GM12878 (cell line): ENCODE data around the gene WASHC2A. TPM values are rescaled to one million over a fixed set of nuclear protein-coding genes. Genes with fewer than 3 reads are reported as not detected.
"Not testable (repeated sequence)": the region's sequence is repeated elsewhere in the genome, so short reads cannot be mapped to it uniquely, and the experiment has no call there.

Experiments used
- ATAC-seq: fragments of 200-7000 bp; cut with Tn5 transposase; 3 replicates; pipeline ENCODE4 v1.9.1; 2020; ENCODE audit warnings: mild to moderate bottlenecking, moderate library complexity
- BruUV-seq: library from RNA; stranded (reverse); fragments of 400-500 nt; replicated peaks from 2 replicates; lab custom pipeline; 2021; lab: Mats Ljungman, UMichigan
- CTCF ChIA-PET: fragments of 300-600 bp; sonication (Branson Sonifier 250); formaldehyde crosslinking; extraction: SDS; loops from one replicate; lab custom pipeline; 2021; ENCODE audit warnings: inconsistent platforms; lab: Yijun Ruan, JAX
- POLR2A ChIA-PET: fragments of 350-600 bp; formaldehyde crosslinking; extraction: SDS; loops from one replicate; lab custom pipeline; 2021; ENCODE audit warnings: inconsistent platforms; lab: Charles Lee
- RAD21 ChIA-PET: fragments of 300-600 bp; sonication (Branson Sonifier 250); formaldehyde crosslinking; loops from one replicate; lab custom pipeline; 2023; ENCODE audit warnings: antibody characterized with exemption; ENCODE audit not compliant: unreplicated experiment; lab: Charles Lee
- SMC1A ChIA-PET: fragments of 300-600 bp; sonication (Branson Sonifier 250); formaldehyde crosslinking; loops from one replicate; lab custom pipeline; 2023; ENCODE audit not compliant: unreplicated experiment, uncharacterized antibody; lab: Charles Lee
- DNase-seq: peaks from one replicate; pipeline ENCODE4 v3.0.0-alpha.2; 2011; ENCODE audit warnings: low read depth, low spot score
- FAIRE-seq: peaks from 3 replicates; lab custom pipeline; 2011; peaks lifted over from hg19 to GRCh38; lab: Jason Lieb, UNC
- H2AFZ ChIP-seq: 2 replicates; pipeline ENCODE4 v1.6.0; 2011; ENCODE audit warnings: low read depth, low read length, control low read depth; ENCODE audit not compliant: control insufficient read depth
- H3K27ac ChIP-seq: 2 replicates; pipeline ENCODE4 v1.5.1; 2011; ENCODE audit warnings: control low read depth; ENCODE audit not compliant: control insufficient read depth, insufficient read depth
- H3K27me3 ChIP-seq, 2 experiments: replicated peaks in 1 of 2; 2 replicates each; pipeline versions ENCODE4 v1.6.0 to v1.6.1; 2011; ENCODE audit warnings: low read length in 1 of 2; ENCODE audit not compliant: control insufficient read depth in 2 of 2, insufficient read depth in 2 of 2
- H3K36me3 ChIP-seq, 2 experiments: 2 replicates each; pipeline ENCODE4 v1.5.1; 2011; ENCODE audit warnings: low read length in 1 of 2; ENCODE audit not compliant: control insufficient read depth in 2 of 2, insufficient read depth in 2 of 2
- H3K4me1 ChIP-seq: 2 replicates; pipeline ENCODE4 v1.6.1; 2011; ENCODE audit warnings: mild to moderate bottlenecking, low read length, moderate library complexity, mixed read lengths; ENCODE audit not compliant: control insufficient read depth, insufficient read depth
- H3K4me2 ChIP-seq: 2 replicates; pipeline ENCODE4 v1.6.0; 2011; ENCODE audit warnings: control low read depth; ENCODE audit not compliant: control insufficient read depth, insufficient read depth
- H3K4me3 ChIP-seq: fragments of 200-600 bp; sonication (generic); 2 replicates; pipeline ENCODE4 v1.5.1; 2016
- H3K79me2 ChIP-seq: 2 replicates; pipeline ENCODE4 v1.6.0; 2011; ENCODE audit warnings: low read length; ENCODE audit not compliant: control insufficient read depth, insufficient read depth
- H3K9ac ChIP-seq: 2 replicates; pipeline ENCODE4 v1.8.0; 2011; ENCODE audit warnings: low read length, control low read depth, mixed read lengths; ENCODE audit not compliant: control insufficient read depth, insufficient read depth
- H3K9me3 ChIP-seq: replicated peaks from 3 replicates; pipeline ENCODE4 v1.5.1; 2011; ENCODE audit warnings: mild to moderate bottlenecking, low read length; ENCODE audit not compliant: control insufficient read depth, insufficient read depth
- H4K20me1 ChIP-seq: 2 replicates; pipeline ENCODE4 v1.6.0; 2011; ENCODE audit not compliant: control insufficient read depth, insufficient read depth
- BCL11A ChIP-seq: IDR thresholded peaks from 2 replicates; pipeline ENCODE4 v1.6.1; 2011; ENCODE audit warnings: low read depth, low read length
- ETV6 ChIP-seq, 2 experiments: fragments of 450-650 bp in 1 of 2; IDR thresholded peaks in 1 of 2; conservative IDR thresholded peaks in 1 of 2; 2 replicates each; pipeline ENCODE4 v1.6.1; 2014; ENCODE audit warnings: antibody characterized with exemption in 1 of 2, borderline replicate concordance in 1 of 2, low read depth in 1 of 2, mild to moderate bottlenecking in 1 of 2, moderate library complexity in 1 of 2
- NFYA ChIP-seq: IDR thresholded peaks from 2 replicates; pipeline ENCODE4 v1.6.1; 2011; ENCODE audit warnings: low read depth, mild to moderate bottlenecking, low read length, improper control_type of control experiment, borderline replicate concordance
- NR2C2 ChIP-seq: IDR thresholded peaks from 2 replicates; pipeline ENCODE4 v1.6.1; 2011; ENCODE audit warnings: borderline replicate concordance, low read depth; ENCODE audit not compliant: control insufficient read depth, insufficient read length
- SKIL ChIP-seq: fragments of 450-650 bp; IDR thresholded peaks from 2 replicates; pipeline ENCODE4 v1.6.1; 2017; ENCODE audit warnings: mild to moderate bottlenecking, low read depth, inconsistent platforms; ENCODE audit not compliant: poor library complexity, severe bottlenecking
- WGBS: methylation state at CpG from one replicate; pipeline ENCODE4 v1.1.6; 2016; ENCODE audit warnings: low lambda C conversion rate; ENCODE audit not compliant: insufficient replicate concordance, insufficient coverage; ENCODE audit errors: missing lambda C conversion rate; 5-methylcytosine and 5-hydroxymethylcytosine counted together
- in situ Hi-C: fragments of 300-500 bp; cut with MboI; formaldehyde crosslinking; loops from 9 replicates; pipeline ENCODE4 v1.14.3; 2018; ENCODE audit warnings: mixed read lengths
- intact Hi-C: fragments of 100-400 bp; cut with micrococcal nuclease; formaldehyde crosslinking; loops from one replicate; pipeline ENCODE4 v1.14.2; 2022; ENCODE audit not compliant: unreplicated experiment
- polyA plus RNA-seq, 11 experiments: library from polyadenylated mRNA; depleted of rRNA in 4 of 11; unstranded in 6 of 11; stranded (reverse) in 5 of 11; fragments of >200 nt; fragmentation: Nextera tagmentation in 4 of 11; fragmentation: Illumina TruSeq in 1 of 11; extraction: Ambion mirVana in 4 of 11; extraction: Trizol in 1 of 11; gene quantifications; 1 replicate in 1 of 11; 2 replicates in 10 of 11; pipeline versions ENCODE4 v1.2.1 to v1.2.3, GENCODE V29; 2011 to 2016; ENCODE audit warnings: inconsistent platforms in 2 of 11, missing spikeins in 2 of 11, low read depth in 1 of 11
- total RNA-seq, 4 experiments: library from RNA; depleted of rRNA in 3 of 4; stranded (reverse); fragments of >200 nt in 3 of 4; fragmentation: Illumina TruSeq in 1 of 4; extraction: Trizol in 1 of 4; gene quantifications; 2 replicates each; pipeline versions ENCODE4 v1.2.1 to v1.2.3, GENCODE V29; 2013 to 2021

Gene WASHC2A
- total and polyA plus RNA-seq, 10 of the 15 experiments (the other 5 are each of a cell fraction or from before 2014, with no cell fraction given) = 3.7 to 30.3 (median 23.6) TPM

GRCh38 chr10:50145575-50145974 is 77.8 kb downstream of the WASHC2A start:
- H3K9me3 ChIP-seq, H3K4me2 ChIP-seq, BruUV-seq, CTCF ChIA-PET, FAIRE-seq, H4K20me1 ChIP-seq, ATAC-seq, H3K9ac ChIP-seq, intact Hi-C loops, POLR2A ChIA-PET, in situ Hi-C loops, SMC1A ChIA-PET, H3K27ac ChIP-seq, H3K4me3 ChIP-seq, RAD21 ChIA-PET, H3K36me3 ChIP-seq, H3K4me1 ChIP-seq, H2AFZ ChIP-seq, DNase-seq, H3K79me2 ChIP-seq, H3K27me3 ChIP-seq: not testable (repeated sequence)
- WGBS = 0% methylated on average over 1 of the region's 1 CpG

GRCh38 chr10:50152792-50153272 is 85.1 kb downstream of the WASHC2A start:
- intact Hi-C loops = no loop called here
- POLR2A ChIA-PET = no interaction called here

GRCh38 chr10:50157868-50158267 is 90.1 kb downstream of the WASHC2A start:
- FAIRE-seq, CTCF ChIA-PET, intact Hi-C loops: not testable (repeated sequence)

More at GRCh38 chr10:50152792-50153272, 85.1 kb downstream of the WASHC2A start:
- ATAC-seq (no peak), FAIRE-seq (no peak), DNase-seq (no peak)
- Histone ChIP-seq H3K36me3 (no peaks in the 10 kb centered on the region), H3K4me1 (no peaks in the 10 kb centered on the region), H3K9ac (no peak overlapping the region), H2AFZ (no peak overlapping the region), H3K27me3 (no peaks in the 10 kb centered on the region), H3K9me3 (no peaks in the 10 kb centered on the region), H3K4me3 (no peak overlapping the region), H3K79me2 (no peaks in the 10 kb centered on the region), H3K27ac (no peak overlapping the region), H3K4me2 (no peak overlapping the region), H4K20me1 (no peaks in the 10 kb centered on the region)
- ChIA-PET SMC1A (no interaction called here), CTCF (no interaction called here), RAD21 (no interaction called here)
- in situ Hi-C loops = loop anchor here (10.0 kb wide), 1 partner anchor 128 kb away; no protein-coding TSS in a partner anchor
- BruUV-seq = no TSS peak
- no peak for TF ChIP-seq BCL11A
- no peak for TF ChIP-seq NR2C2
- TF ChIP-seq SKIL = no peak
- TF ChIP-seq NFYA = no peak
- TF ChIP-seq ETV6 (conservative IDR thresholded peaks at IDR 0.05 in 1 of 2, IDR thresholded peaks at IDR 0.05 in 1 of 2; ENCODE audit: borderline replicate concordance in 1 of 2, low read depth in 1 of 2) = no peak
- WGBS = 31% methylated on average over 34 of the region's 34 CpGs

More at GRCh38 chr10:50157868-50158267, 90.1 kb downstream of the WASHC2A start:
- POLR2A ChIA-PET, H3K27ac ChIP-seq, H3K4me2 ChIP-seq, H3K36me3 ChIP-seq, H3K27me3 ChIP-seq, H3K4me3 ChIP-seq, DNase-seq, H3K4me1 ChIP-seq, H3K9me3 ChIP-seq, H3K9ac ChIP-seq, RAD21 ChIA-PET, H3K79me2 ChIP-seq, H4K20me1 ChIP-seq, ATAC-seq, BruUV-seq, H2AFZ ChIP-seq, SMC1A ChIA-PET: not testable (repeated sequence)
- in situ Hi-C loops = loop anchor here (10.0 kb wide), 1 partner anchor 133 kb away; no protein-coding TSS in a partner anchor
